ENCODE data around the gene NEDD4L.
A peak's percentile ranks its signal among the peaks of the same experiment; 100 is the strongest.

Gene NEDD4L

GRCh38 chr18:58389745-58390144, 345.7 kb downstream of the NEDD4L start:
- DNase-seq = no peak

- no peak for DNase-seq
These were observed 346.4 kb downstream of the NEDD4L start for GRCh38 chr18:58390399-58390798.

DNA sequence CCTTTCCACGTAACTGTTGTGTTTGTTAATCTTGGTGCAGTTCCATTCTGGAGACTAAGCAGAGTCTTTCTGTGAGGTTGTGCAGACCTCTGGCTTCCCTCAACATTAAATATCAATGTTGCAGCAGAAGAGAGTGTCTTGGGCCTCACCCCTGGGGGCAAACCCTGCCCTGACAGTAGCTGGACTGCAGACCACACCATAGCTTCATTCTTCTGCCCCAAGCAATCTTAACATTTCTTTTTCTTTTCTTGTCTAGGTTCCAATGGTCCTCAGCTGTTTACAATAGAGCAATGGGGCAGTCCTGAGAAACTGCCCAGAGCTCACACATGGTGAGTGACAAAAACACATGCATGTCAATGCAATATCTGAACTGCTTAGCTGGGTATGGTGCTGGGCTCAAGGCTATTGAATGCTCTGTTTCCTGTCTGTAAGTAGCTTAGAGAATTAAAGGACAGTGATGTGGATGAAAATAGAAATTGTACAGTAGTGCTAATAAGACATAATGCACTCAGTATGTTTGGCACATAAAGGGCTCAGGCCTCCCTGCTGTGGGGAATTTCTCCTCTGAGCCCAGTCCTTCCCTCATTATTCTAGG, 347.3 kb downstream of the NEDD4L start:
- DNase-seq = no peak

DNA sequence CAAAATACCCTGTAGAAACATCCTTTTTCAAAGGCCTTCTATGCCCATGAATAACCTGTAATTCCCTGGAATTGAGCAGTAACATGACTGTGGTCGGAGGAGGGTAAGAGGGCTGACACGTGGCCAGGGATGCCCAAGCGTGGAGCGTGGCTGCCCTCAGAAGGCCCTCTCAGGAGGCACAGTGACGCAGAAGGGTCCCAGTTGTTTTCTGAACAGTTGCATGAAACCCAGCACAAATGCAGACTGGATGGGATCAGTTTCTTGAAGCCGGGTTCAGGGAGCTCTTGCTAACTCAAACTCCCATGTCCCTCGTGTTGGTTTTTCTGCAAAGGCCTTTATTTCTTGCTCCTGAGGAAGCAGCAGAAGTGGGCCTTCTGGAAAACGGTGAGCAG, 347.9 kb downstream of the NEDD4L start:
- no peak for DNase-seq

DNA sequence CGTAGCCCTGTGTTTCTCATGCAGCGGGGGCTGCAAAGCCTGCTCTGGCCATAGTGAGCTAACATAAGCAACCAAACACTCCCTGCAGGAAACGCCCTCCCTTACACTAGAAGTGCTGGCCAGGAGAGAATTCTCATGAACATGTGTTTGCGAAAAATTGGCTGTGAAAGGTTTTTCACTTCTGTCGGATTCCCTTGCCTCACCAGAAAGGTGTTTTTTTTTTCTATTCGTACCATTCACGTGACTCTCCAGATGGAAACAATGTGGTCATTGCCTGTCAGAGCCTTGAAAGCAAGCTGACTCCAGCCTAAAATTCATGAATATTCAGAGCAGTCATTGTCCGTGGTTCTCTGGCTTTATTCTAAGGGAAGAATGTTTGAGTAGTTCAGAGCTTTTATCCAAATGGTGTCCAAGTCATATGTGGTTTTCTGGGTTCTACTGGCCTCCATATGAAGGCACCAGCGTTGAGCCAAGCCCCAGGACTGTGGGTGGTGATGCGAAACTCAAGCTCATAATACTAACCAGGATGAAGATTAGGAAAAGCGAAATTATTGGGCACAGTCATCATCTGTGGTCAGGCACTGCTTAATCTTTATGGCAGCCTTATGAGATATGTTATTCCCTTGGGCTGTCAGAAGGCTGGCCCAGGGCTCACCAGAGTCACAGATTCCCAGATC, 348.4 kb downstream of the NEDD4L start:
- no peak for DNase-seq

DNA sequence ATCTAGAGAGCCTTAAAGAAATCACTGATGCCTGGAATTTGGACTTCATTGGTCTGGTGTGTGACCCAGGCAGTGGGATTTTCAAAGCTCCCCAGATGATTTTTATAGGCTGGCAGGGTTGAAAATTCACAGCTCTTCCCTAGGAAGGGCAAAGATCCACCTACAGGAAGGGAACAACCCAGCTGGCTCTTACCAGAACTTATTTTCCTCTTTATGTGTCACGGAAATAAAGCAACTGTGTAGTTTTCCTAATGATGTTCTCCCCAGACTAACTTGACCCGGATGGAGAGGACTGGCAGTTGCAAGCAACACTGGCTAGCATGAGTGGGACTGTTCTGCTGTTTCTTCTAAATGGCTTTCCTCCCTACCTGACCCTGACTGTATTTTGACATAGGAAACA, 349.3 kb downstream of the NEDD4L start:
- no peak for DNase-seq

DNA sequence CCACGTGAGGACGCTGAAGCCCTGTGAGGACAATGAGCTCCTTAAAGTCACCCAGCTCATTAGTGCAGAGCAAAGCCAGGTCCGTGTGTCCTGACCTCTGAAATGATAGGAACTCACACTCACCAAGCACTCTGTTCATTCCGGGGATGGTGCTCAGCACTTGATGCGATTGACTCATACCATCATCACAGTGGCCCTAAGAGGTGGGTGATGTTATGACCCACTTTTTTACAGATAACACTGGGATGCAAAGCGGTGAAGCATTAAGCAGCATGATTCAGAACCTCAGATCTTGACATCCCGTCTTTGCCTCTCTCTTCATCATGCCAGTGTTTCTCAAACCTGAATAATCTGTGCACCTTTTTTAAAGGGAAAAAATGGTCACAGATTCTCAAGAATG, 350.0 kb downstream of the NEDD4L start:
- no peak for DNase-seq

GRCh38 chr18:58394602-58395425, 350.8 kb downstream of the NEDD4L start:
- no peak for DNase-seq

GRCh38 chr18:58396144-58396543, 352.1 kb downstream of the NEDD4L start:
- DNase-seq = no peak

- DNase-seq = no peak
These were observed 352.9 kb downstream of the NEDD4L start for GRCh38 chr18:58396966-58397365.

DNA sequence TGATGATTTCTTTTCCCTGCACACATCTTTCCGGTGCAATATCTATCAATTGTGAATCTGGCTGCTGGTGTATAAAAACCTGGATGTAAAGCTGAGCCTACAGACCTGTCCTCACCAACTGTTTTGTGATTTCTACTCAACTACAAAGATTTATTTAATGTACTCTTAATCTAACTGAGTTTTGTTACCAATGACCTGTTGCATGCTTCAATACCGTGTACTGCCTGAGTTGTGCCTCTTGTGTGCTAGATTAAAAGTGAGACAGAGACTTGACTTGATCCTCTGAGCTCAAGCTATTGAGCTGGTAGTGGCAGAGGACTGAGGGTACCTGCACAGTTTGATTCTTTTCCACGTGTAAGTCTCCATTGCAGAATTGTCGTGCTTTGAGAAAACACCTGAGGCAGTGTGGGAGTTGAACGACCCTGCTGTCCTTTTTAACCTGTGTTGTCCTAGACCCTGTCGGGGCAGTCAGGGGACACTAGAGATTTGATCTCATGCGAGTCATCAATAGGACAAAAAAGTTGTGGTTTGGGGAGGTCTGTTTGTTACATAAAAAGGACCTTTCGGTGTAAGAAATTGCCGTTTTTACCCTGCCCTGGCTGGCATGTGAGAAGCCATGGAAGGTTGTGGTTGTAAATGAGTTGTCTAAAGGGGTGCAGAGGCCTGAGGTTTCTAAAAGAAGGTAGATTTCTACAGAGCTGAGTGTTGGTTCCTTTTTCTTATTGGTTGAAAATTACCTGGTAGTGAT, 353.5 kb downstream of the NEDD4L start:
- DNase-seq = no peak

- DNase-seq = no peak
These were observed 354.8 kb downstream of the NEDD4L start for GRCh38 chr18:58398648-58399398.

DNA sequence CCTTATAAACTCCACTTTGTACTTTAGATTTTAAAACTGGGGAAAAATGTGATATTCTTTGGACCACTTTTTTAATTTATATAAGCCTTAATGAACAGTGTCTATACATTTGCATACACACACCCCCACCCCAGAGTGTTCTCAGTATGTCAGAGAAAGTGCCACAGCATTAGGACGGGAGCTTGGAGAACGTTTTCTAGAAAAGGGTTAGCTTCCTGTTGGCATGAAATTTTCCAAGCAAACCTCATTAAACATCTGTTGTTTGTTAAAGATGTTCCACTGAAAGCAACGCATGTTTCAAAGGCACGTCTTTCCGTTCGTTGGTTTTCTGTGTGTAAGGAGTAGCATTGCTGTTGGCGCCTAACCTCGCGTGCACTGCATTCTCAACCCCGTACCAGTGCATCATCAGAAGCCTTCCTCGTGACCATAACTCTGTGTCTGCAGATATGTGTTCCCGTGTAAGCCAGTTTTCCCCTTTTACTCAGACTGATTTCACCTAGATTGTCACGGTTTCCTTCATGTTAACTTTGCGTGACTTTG, 356.4 kb downstream of the NEDD4L start:
- DNase-seq = peak in 1 of 2 donors; percentile 5

DNA sequence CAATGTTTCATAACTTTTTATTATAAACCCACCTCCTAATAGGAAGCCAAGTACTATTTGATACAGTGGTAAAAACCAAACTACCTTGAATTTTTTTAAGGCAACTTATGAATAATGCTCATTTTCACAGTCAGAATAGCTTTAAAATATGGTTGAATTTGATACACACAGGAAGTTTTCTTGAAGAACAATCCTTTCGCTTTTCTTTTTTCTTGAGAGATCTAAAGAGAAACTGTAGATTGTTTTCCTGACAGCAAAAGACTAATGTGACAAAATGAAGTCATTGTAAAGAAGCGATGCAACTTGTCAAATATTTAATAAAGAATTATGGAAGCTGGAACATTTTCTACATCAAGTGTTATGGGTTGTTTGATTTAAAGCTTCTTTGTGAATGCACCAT, 357.2 kb downstream of the NEDD4L start:
- peak in 1 of 2 donors; percentile 3 for DNase-seq

DNA sequence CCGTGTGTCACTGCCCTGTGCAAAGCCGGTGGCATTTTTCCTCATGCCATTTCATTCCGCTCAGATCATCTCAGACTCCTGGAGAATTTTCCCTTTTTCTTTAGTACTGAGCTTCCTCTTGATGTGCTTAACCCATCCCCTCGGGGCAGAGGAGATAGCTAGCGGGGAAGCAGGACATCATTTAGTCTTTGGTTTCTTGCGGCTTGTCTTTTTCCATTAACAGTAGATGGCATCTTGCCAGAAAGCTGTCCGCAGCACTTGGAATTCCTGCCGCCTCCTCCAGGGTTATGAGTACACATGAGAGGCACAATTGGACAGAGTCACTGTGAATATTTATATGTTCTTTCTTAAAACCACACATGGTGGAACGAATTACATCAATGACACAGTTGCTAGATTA, 358.2 kb downstream of the NEDD4L start:
- DNase-seq = no peak

GRCh38 chr18:58402951-58403702, 359.1 kb downstream of the NEDD4L start:
- DNase-seq = no peak

GRCh38 chr18:58403799-58404455, 359.9 kb downstream of the NEDD4L start:
- no peak for DNase-seq

GRCh38 chr18:58405107-58405898, 361.3 kb downstream of the NEDD4L start:
- DNase-seq = no peak

DNA sequence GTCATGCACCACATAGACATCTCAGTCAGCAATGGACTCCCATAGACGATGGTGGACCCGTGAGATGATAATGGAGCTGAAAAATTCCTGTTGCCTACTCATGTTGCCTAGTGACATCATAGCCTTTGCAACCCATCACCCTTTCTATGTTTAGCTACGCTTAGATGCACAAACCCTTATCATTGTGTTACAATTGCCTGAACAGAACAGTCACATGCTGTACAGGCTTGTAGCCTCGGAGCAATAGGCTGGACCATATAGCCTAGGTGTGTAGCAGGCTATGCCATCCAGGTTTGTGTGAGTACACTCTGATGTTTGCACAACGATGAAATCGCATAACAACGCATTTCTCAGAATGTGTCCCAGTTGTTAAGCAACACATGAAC, 363.2 kb downstream of the NEDD4L start:
- no peak for DNase-seq
